Smooth muscle cell (in vitro differentiated cells): ENCODE measurements around the gene CCDC192. TPM values are rescaled to one million over a fixed set of nuclear protein-coding genes. Genes with fewer than 3 reads are reported as not detected.
"Not testable (repeated sequence)": the region's sequence is repeated elsewhere in the genome, so short reads cannot be mapped to it uniquely, and the experiment has no call there.

Source experiments
- DNase-seq: peaks from one replicate; lab custom pipeline; 2025; ENCODE audit not compliant: unreplicated experiment; lab: John Stamatoyannopoulos, UW
- H2AFZ ChIP-seq: fragments of 200-600 bp; sonication (generic); 2 replicates; pipeline ENCODE4 v1.6.0; 2016; ENCODE audit warnings: antibody characterized with exemption, low read depth, mild to moderate bottlenecking
- H3F3A ChIP-seq: fragments of 200-600 bp; sonication (generic); 2 replicates; pipeline ENCODE4 v1.6.0; 2017; ENCODE audit warnings: antibody characterized with exemption, low read depth
- H3K27ac ChIP-seq: fragments of 200-600 bp; sonication (generic); 2 replicates; pipeline ENCODE4 v1.5.1; 2016; ENCODE audit warnings: low read depth, mild to moderate bottlenecking
- H3K27me3 ChIP-seq: fragments of 200-600 bp; sonication (generic); 2 replicates; pipeline ENCODE4 v1.6.1; 2016; ENCODE audit warnings: low read depth, mild to moderate bottlenecking
- H3K36me3 ChIP-seq: fragments of 200-600 bp; sonication (generic); 2 replicates; pipeline ENCODE4 v1.5.1; 2016; ENCODE audit warnings: low read depth
- H3K4me1 ChIP-seq: fragments of 200-600 bp; sonication (generic); 2 replicates; pipeline ENCODE4 v1.5.1; 2016; ENCODE audit warnings: low read depth
- H3K4me2 ChIP-seq: fragments of 200-600 bp; sonication (generic); 2 replicates; pipeline ENCODE4 v1.6.0; 2016; ENCODE audit warnings: mild to moderate bottlenecking
- H3K4me3 ChIP-seq: fragments of 200-600 bp; sonication (generic); 2 replicates; pipeline ENCODE4 v1.5.1; 2016; ENCODE audit warnings: mild to moderate bottlenecking
- H3K79me2 ChIP-seq: fragments of 200-600 bp; sonication (generic); 2 replicates; pipeline ENCODE4 v1.6.0; 2016; ENCODE audit warnings: low read depth, mild to moderate bottlenecking
- H3K9ac ChIP-seq: fragments of 200-600 bp; sonication (generic); 2 replicates; pipeline ENCODE4 v1.6.0; 2016; ENCODE audit warnings: low read depth
- H3K9me3 ChIP-seq: fragments of 200-600 bp; sonication (generic); replicated peaks from 2 replicates; pipeline ENCODE4 v1.5.1; 2016; ENCODE audit warnings: low read depth
- H4K20me1 ChIP-seq: fragments of 200-600 bp; sonication (generic); 2 replicates; pipeline ENCODE4 v1.6.0; 2016; ENCODE audit warnings: low read depth
- WGBS: methylation state at CpG from one replicate; pipeline ENCODE4 v1.1.7; 2016; ENCODE audit warnings: low lambda C conversion rate; 5-methylcytosine and 5-hydroxymethylcytosine counted together
- polyA plus RNA-seq: library from polyadenylated mRNA; unstranded; fragments of >200 nt; fragmentation: Nextera tagmentation; extraction: Ambion mirVana; gene quantifications from 2 replicates; pipeline ENCODE4 v1.2.1, GENCODE V29; 2016
- total RNA-seq: library from RNA; depleted of rRNA; stranded (reverse); fragments of >200 nt; gene quantifications from 2 replicates; pipeline ENCODE4 v1.2.3, GENCODE V29; 2014
- TF ChIP-seq, protein P1 (sequence below): fragments of 200-600 bp; sonication (generic); IDR thresholded peaks from 2 replicates; pipeline ENCODE4 v1.5.1; 2017; ENCODE audit warnings: borderline replicate concordance, mild to moderate bottlenecking, antibody characterized with exemption; ENCODE audit not compliant: insufficient read depth, poor library complexity, severe bottlenecking

The CCDC192 gene
- total and polyA plus RNA-seq, 2 experiments from 2014 or later: not detected

DNA sequence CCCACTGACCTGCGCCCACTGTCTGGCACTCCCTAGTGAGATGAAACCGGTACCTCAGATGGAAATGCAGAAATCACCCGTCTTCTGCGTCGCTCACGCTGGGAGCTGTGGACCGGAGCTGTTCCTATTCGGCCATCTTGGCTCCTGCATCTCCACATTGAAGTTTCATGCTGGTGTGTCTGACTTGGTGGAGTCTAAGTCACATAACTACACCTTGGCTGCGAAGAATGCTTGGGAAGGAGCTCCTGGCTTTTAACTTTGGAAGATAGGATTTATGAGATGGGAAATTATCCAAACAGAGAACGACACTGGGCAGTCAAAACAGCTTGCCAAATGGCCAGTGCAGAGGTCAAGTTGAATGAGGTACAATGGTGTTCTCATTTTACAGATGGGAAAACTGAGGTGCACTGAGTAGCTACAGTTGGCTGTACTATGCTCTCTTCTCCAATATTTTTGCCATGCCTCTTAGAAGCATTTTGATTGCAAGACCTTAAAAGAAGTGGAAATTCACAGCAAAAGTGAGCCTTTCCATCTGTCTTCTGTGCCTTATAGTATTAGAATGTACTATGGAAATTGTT lies 36.7 kb downstream of the CCDC192 start:
- Histone ChIP-seq H2AFZ (peak overlapping the region; percentile 54), H3K4me1 (no peaks in the 10 kb centered on the region), H3K9me3 (no peaks in the 10 kb centered on the region), H3K79me2 (no peaks in the 10 kb centered on the region), H3K4me2 (peak overlapping the region; percentile 78), H3K9ac (no peak overlapping the region), H3K27me3 (no peaks in the 10 kb centered on the region), H3K4me3 (peak overlapping the region; percentile 42), H3K36me3 (no peaks in the 10 kb centered on the region), H3K27ac (no peak overlapping the region), H4K20me1 (no peaks in the 10 kb centered on the region), H3F3A (no peaks in the 10 kb centered on the region)
- TF ChIP-seq, protein P1, sequence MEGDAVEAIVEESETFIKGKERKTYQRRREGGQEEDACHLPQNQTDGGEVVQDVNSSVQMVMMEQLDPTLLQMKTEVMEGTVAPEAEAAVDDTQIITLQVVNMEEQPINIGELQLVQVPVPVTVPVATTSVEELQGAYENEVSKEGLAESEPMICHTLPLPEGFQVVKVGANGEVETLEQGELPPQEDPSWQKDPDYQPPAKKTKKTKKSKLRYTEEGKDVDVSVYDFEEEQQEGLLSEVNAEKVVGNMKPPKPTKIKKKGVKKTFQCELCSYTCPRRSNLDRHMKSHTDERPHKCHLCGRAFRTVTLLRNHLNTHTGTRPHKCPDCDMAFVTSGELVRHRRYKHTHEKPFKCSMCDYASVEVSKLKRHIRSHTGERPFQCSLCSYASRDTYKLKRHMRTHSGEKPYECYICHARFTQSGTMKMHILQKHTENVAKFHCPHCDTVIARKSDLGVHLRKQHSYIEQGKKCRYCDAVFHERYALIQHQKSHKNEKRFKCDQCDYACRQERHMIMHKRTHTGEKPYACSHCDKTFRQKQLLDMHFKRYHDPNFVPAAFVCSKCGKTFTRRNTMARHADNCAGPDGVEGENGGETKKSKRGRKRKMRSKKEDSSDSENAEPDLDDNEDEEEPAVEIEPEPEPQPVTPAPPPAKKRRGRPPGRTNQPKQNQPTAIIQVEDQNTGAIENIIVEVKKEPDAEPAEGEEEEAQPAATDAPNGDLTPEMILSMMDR: no peak
- WGBS: 49% methylated on average over 8 of the region's 10 CpGs
- DNase-seq: no peak

- H3F3A ChIP-seq: no peaks in the 10 kb centered on the region
- H2AFZ ChIP-seq: no peak overlapping the region
- H3K27me3 ChIP-seq: no peaks in the 10 kb centered on the region
- no peaks in the 10 kb centered on the region for H3K36me3 ChIP-seq
- H3K4me1 ChIP-seq: no peaks in the 10 kb centered on the region
- TF ChIP-seq, protein P1: no peak
- no peaks in the 10 kb centered on the region for H3K9me3 ChIP-seq
- no peaks in the 10 kb centered on the region for H3K79me2 ChIP-seq
- no peaks in the 10 kb centered on the region for H4K20me1 ChIP-seq
- H3K27ac ChIP-seq: no peak overlapping the region
- H3K4me2 ChIP-seq: no peak overlapping the region
- no peak overlapping the region for H3K4me3 ChIP-seq
- DNase-seq: no peak
- H3K9ac ChIP-seq: no peak overlapping the region
Observed at GRCh38 chr5:127741412-127741811, 38.2 kb downstream of the CCDC192 start.

GRCh38 chr5:127744241-127744640 lies 41.0 kb downstream of the CCDC192 start:
- DNase-seq: no peak
- Histone ChIP-seq H3K27ac (no peak overlapping the region), H3K4me3 (no peak overlapping the region), H3K9me3 (no peaks in the 10 kb centered on the region), H3K4me2 (no peak overlapping the region), H3K79me2 (no peaks in the 10 kb centered on the region), H3K4me1 (no peaks in the 10 kb centered on the region), H2AFZ (no peak overlapping the region), H3K9ac (no peak overlapping the region), H3F3A (no peaks in the 10 kb centered on the region), H4K20me1 (no peaks in the 10 kb centered on the region), H3K27me3 (no peaks in the 10 kb centered on the region), H3K36me3 (no peaks in the 10 kb centered on the region)
- TF ChIP-seq, protein P1: no peak

- H3K27me3 ChIP-seq: no peaks in the 10 kb centered on the region
- no peak overlapping the region for H3K9ac ChIP-seq
- H2AFZ ChIP-seq: no peak overlapping the region
- no peak overlapping the region for H3K4me3 ChIP-seq
- TF ChIP-seq, protein P1: peak; percentile 44
- H3K4me2 ChIP-seq: no peak overlapping the region
- no peaks in the 10 kb centered on the region for H3K9me3 ChIP-seq
- H3F3A ChIP-seq: no peaks in the 10 kb centered on the region
- DNase-seq: no peak
- WGBS: 96% methylated on average over 1 of the region's 1 CpG
- H3K4me1 ChIP-seq: no peaks in the 10 kb centered on the region
- H3K79me2 ChIP-seq: no peaks in the 10 kb centered on the region
- no peaks in the 10 kb centered on the region for H3K36me3 ChIP-seq
- H3K27ac ChIP-seq: no peak overlapping the region
- no peaks in the 10 kb centered on the region for H4K20me1 ChIP-seq
Observed at GRCh38 chr5:127746756-127747155, 43.6 kb downstream of the CCDC192 start.

- not testable (repeated sequence) for H3K27ac ChIP-seq, H3F3A ChIP-seq, H3K4me2 ChIP-seq, H4K20me1 ChIP-seq, H3K36me3 ChIP-seq, H3K9me3 ChIP-seq, DNase-seq, H3K4me3 ChIP-seq, H3K4me1 ChIP-seq, H3K79me2 ChIP-seq, H3K9ac ChIP-seq, H2AFZ ChIP-seq, H3K27me3 ChIP-seq
- 73% methylated on average over 31 of the region's 32 CpGs for WGBS
Observed at GRCh38 chr5:127752503-127753265, 49.5 kb downstream of the CCDC192 start.
